ENCODE data around the gene ZNF576.

DNA sequence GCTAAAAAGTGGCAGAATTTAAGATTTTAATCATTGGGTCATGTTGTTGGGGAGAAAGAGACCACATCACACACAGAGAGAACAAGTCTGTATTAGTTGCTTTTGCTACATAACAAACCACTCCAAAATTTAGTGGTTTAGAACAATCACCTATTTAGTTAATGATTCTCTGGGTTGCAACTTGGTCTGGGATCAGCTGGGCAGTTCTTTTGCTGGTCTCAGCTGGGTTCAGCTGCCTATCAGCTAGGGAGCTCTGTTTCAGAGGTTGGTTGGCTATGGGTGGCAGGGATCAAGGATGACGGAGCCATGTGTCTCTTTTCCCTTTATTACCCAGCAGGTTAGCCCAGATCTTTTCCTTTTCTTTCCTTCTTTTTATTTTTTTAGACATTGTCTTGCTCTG, 11.9 kb upstream of the ZNF576 start:
- TF ChIP-seq FOXA1 (IDR thresholded peaks at IDR 0.05) = no peak
- no peak for TF ChIP-seq MAX (IDR thresholded peaks at IDR 0.05)
- TF ChIP-seq CTCF (IDR thresholded peaks at IDR 0.05; ENCODE audit: low read depth, low read length, missing input control) = no peak
- no peak for TF ChIP-seq JUND (IDR thresholded peaks at IDR 0.05)
- TF ChIP-seq, protein P1, sequence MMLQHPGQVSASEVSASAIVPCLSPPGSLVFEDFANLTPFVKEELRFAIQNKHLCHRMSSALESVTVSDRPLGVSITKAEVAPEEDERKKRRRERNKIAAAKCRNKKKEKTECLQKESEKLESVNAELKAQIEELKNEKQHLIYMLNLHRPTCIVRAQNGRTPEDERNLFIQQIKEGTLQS (IDR thresholded peaks at IDR 0.05) = no peak
- no peak for TF ChIP-seq REST (IDR thresholded peaks at IDR 0.05)
- no peak for TF ChIP-seq RAD21 (IDR thresholded peaks at IDR 0.05)
- no peak for TF ChIP-seq GABPA (IDR thresholded peaks at IDR 0.05 in 1 of 2, conservative IDR thresholded peaks at IDR 0.05 in 1 of 2)
- TF ChIP-seq, protein P2, sequence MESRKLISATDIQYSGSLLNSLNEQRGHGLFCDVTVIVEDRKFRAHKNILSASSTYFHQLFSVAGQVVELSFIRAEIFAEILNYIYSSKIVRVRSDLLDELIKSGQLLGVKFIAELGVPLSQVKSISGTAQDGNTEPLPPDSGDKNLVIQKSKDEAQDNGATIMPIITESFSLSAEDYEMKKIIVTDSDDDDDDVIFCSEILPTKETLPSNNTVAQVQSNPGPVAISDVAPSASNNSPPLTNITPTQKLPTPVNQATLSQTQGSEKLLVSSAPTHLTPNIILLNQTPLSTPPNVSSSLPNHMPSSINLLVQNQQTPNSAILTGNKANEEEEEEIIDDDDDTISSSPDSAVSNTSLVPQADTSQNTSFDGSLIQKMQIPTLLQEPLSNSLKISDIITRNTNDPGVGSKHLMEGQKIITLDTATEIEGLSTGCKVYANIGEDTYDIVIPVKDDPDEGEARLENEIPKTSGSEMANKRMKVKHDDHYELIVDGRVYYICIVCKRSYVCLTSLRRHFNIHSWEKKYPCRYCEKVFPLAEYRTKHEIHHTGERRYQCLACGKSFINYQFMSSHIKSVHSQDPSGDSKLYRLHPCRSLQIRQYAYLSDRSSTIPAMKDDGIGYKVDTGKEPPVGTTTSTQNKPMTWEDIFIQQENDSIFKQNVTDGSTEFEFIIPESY (IDR thresholded peaks at IDR 0.05) = no peak
- peak; percentile 34 for TF ChIP-seq SP1 (IDR thresholded peaks at IDR 0.05)
- no peak for TF ChIP-seq FOXA2 (IDR thresholded peaks at IDR 0.05)
- no peak for TF ChIP-seq EGR1 (IDR thresholded peaks at IDR 0.05; ENCODE audit: low read depth in 2 of 2)
